Muscle layer of colon (tissue), 2 donors: ENCODE measurements around the gene CBLIF.
"Not testable (repeated sequence)": the region's sequence is repeated elsewhere in the genome, so short reads cannot be mapped to it uniquely, and the experiment has no call there.

Experiments
- H3K27ac ChIP-seq: one replicate; pipeline ENCODE4 v1.7.0; 2013; ENCODE audit warnings: low read depth, mild to moderate bottlenecking, low read length, moderate library complexity
- H3K27me3 ChIP-seq, 2 donors: one replicate each; pipeline ENCODE4 v1.7.0; 2013; ENCODE audit warnings: low read length in 2 of 2, mild to moderate bottlenecking in 2 of 2; ENCODE audit not compliant: insufficient read depth in 2 of 2, control insufficient read depth in 1 of 2
- H3K36me3 ChIP-seq: one replicate; pipeline ENCODE4 v1.7.0; 2013; ENCODE audit warnings: mild to moderate bottlenecking, low read length; ENCODE audit not compliant: insufficient read depth
- H3K4me1 ChIP-seq: one replicate; pipeline ENCODE4 v1.7.0; 2013; ENCODE audit warnings: mild to moderate bottlenecking, low read length; ENCODE audit not compliant: insufficient read depth
- H3K4me3 ChIP-seq, 2 donors: one replicate each; pipeline ENCODE4 v1.7.0; 2013; ENCODE audit warnings: low read length in 2 of 2, low read depth in 1 of 2, mild to moderate bottlenecking in 1 of 2, moderate library complexity in 1 of 2
- H3K9ac ChIP-seq: one replicate; pipeline ENCODE4 v1.7.0; 2013; ENCODE audit warnings: low read length
- H3K9me3 ChIP-seq: one replicate; pipeline ENCODE4 v1.7.0; 2013; ENCODE audit warnings: mild to moderate bottlenecking, low read length
- donor health status: abdominal sarcoma.
- donor health status: Adenocarcinoma of cecum.

CBLIF gene

DNA sequence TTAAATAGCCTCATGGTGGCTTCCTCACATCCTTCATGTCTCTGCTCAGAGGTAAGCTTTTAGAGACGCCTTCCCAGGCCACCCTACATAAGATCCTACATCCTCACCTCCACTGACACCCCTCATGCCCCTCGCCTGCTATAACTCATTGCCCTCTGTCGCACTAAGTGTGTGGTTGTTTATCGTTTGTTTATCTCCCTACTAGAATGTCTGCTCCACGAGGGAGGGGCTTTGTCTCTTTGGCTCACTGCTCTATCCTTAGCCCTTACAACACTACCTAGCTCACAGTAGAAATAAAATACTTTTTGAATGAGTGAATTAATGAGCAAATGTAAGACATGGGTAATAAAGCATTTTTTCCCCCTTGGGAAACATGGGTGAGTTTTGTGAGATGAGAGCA lies 1.3 kb upstream of the CBLIF start:
- H3K36me3 ChIP-seq: no peaks in the 10 kb centered on the region
- H3K4me3 ChIP-seq: no peak overlapping the region
- H3K27me3 ChIP-seq: no peaks in the 10 kb centered on the region
- H3K9me3 ChIP-seq: no peaks in the 10 kb centered on the region
- no peak overlapping the region for H3K27ac ChIP-seq
- H3K4me1 ChIP-seq: no peaks in the 10 kb centered on the region
- no peak overlapping the region for H3K9ac ChIP-seq

GRCh38 chr11:59842316-59842715 lies 3.0 kb downstream of the CBLIF start:
- Histone ChIP-seq H3K27me3 (no peaks in the 10 kb centered on the region), H3K27ac (no peak overlapping the region), H3K4me3 (no peak overlapping the region), H3K36me3 (no peaks in the 10 kb centered on the region), H3K9me3 (no peaks in the 10 kb centered on the region), H3K9ac (no peak overlapping the region), H3K4me1 (no peaks in the 10 kb centered on the region)

GRCh38 chr11:59841514-59841913 lies 3.8 kb downstream of the CBLIF start:
- Histone ChIP-seq H3K36me3 (no peaks in the 10 kb centered on the region), H3K9ac (no peak overlapping the region), H3K9me3 (no peaks in the 10 kb centered on the region), H3K4me3 (no peak overlapping the region), H3K27ac (no peak overlapping the region), H3K27me3 (no peaks in the 10 kb centered on the region), H3K4me1 (no peaks in the 10 kb centered on the region)

- Histone ChIP-seq H3K36me3 (no peaks in the 10 kb centered on the region), H3K9me3 (no peaks in the 10 kb centered on the region), H3K4me3 (no peak overlapping the region), H3K27me3 (no peaks in the 10 kb centered on the region), H3K9ac (no peak overlapping the region), H3K4me1 (no peaks in the 10 kb centered on the region), H3K27ac (no peak overlapping the region)
Measured at GRCh38 chr11:59839615-59840014, 5.7 kb downstream of the CBLIF start.

DNA sequence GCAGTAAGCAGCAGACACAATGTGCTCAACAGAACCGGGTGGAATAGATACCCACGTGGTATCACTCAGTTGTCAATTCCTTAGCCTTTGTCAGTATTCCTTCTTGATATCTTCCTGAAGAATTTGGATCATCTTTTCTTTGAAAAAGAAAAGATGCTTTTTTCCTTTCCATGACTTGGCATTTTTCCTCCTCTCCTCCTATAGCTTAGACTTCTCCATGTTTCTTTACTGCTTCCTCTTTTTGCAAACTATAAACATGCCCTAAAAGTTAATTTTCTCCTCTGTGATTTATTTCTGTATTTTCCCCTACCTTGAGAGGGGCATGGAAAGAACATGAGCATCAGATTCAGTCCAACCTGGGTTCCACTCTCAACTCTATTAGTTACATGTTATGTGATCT lies 11.7 kb downstream of the CBLIF start:
- Histone ChIP-seq H3K9ac (no peak overlapping the region), H3K27ac (no peak overlapping the region), H3K36me3 (no peaks in the 10 kb centered on the region), H3K4me1 (no peaks in the 10 kb centered on the region), H3K4me3 (no peak overlapping the region), H3K9me3 (no peaks in the 10 kb centered on the region), H3K27me3 (no peaks in the 10 kb centered on the region)

GRCh38 chr11:59829358-59829757 lies 15.9 kb downstream of the CBLIF start:
- Histone ChIP-seq H3K27ac (no peak overlapping the region), H3K4me3 (no peak overlapping the region), H3K9me3 (no peaks in the 10 kb centered on the region), H3K27me3 (no peaks in the 10 kb centered on the region), H3K9ac (no peak overlapping the region), H3K4me1 (no peaks in the 10 kb centered on the region), H3K36me3 (no peaks in the 10 kb centered on the region)

DNA sequence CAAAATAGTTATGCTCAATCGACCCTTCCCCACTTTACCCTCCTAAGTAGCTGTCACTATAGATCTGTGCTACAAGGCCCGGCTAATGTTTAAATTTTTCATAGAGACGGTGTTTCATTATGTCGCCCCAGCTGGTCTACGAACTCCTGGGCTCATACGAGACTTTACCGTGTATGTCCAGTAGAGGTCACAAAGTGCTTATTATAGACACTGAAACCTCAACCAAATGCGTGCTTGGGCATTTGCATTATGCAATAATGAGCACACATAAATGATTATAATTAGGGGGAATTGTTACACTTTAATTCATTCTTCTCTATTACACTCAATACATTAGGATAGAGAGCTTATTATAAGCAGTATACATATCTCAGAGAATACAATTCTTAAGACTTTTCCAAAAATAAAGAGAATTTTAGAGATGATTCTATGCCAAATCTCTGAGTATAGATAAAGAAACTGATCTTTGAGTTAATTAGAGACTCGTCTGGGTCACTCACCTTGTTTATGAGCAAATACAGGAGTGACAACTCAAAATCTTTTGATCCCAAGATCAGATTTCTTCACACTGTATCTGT lies 22.2 kb downstream of the CBLIF start:
- Histone ChIP-seq H3K9ac (no peak overlapping the region), H3K4me3 (no peak overlapping the region), H3K9me3 (no peaks in the 10 kb centered on the region), H3K4me1 (no peaks in the 10 kb centered on the region), H3K36me3 (no peaks in the 10 kb centered on the region), H3K27ac (no peak overlapping the region), H3K27me3 (no peaks in the 10 kb centered on the region)

- Histone ChIP-seq H3K9ac (no peak overlapping the region), H3K27me3 (no peaks in the 10 kb centered on the region), H3K9me3 (no peaks in the 10 kb centered on the region), H3K27ac (no peak overlapping the region), H3K4me1 (no peaks in the 10 kb centered on the region), H3K4me3 (no peak overlapping the region), H3K36me3 (no peaks in the 10 kb centered on the region)
Measured at GRCh38 chr11:59818572-59818971, 26.7 kb downstream of the CBLIF start.

GRCh38 chr11:59816434-59816833 lies 28.9 kb downstream of the CBLIF start:
- not testable (repeated sequence) for H3K9ac ChIP-seq, H3K36me3 ChIP-seq, H3K9me3 ChIP-seq, H3K4me1 ChIP-seq, H3K27ac ChIP-seq, H3K27me3 ChIP-seq, H3K4me3 ChIP-seq

- H3K4me1 ChIP-seq: no peaks in the 10 kb centered on the region
- H3K9me3 ChIP-seq: no peaks in the 10 kb centered on the region
- no peak overlapping the region for H3K27ac ChIP-seq
- no peak overlapping the region for H3K9ac ChIP-seq
- no peaks in the 10 kb centered on the region for H3K27me3 ChIP-seq
- H3K4me3 ChIP-seq: no peak overlapping the region
- no peaks in the 10 kb centered on the region for H3K36me3 ChIP-seq
Measured at GRCh38 chr11:59815754-59816153, 29.5 kb downstream of the CBLIF start.

GRCh38 chr11:59814021-59814420 lies 31.3 kb downstream of the CBLIF start:
- H3K9me3 ChIP-seq: no peaks in the 10 kb centered on the region
- no peaks in the 10 kb centered on the region for H3K36me3 ChIP-seq
- H3K9ac ChIP-seq: no peak overlapping the region
- H3K4me1 ChIP-seq: no peaks in the 10 kb centered on the region
- H3K4me3 ChIP-seq: no peak overlapping the region
- H3K27me3 ChIP-seq: no peaks in the 10 kb centered on the region
- no peak overlapping the region for H3K27ac ChIP-seq

- no peaks in the 10 kb centered on the region for H3K36me3 ChIP-seq
- H3K27ac ChIP-seq: no peak overlapping the region
- no peak overlapping the region for H3K4me3 ChIP-seq
- no peak overlapping the region for H3K9ac ChIP-seq
- H3K27me3 ChIP-seq: no peaks in the 10 kb centered on the region
- no peaks in the 10 kb centered on the region for H3K4me1 ChIP-seq
- no peaks in the 10 kb centered on the region for H3K9me3 ChIP-seq
Measured at GRCh38 chr11:59813364-59813763, 31.9 kb downstream of the CBLIF start.
